GM23338 (cell line): ENCODE measurements around the gene SLC25A25. TPM values are rescaled to one million over a fixed set of nuclear protein-coding genes. Genes with fewer than 3 reads are reported as not detected.

Experiments used
- ATAC-seq: fragments of 200-7000 bp; cut with Tn5 transposase; 3 replicates; pipeline ENCODE4 v1.9.1; 2020
- DNase-seq: peaks from one replicate; pipeline ENCODE4 v3.0.0-alpha.2; 2015; ENCODE audit warnings: low spot score
- H2AFZ ChIP-seq: fragments of 200-600 bp; sonication (generic); 2 replicates; pipeline ENCODE4 v1.8.0; 2016; ENCODE audit warnings: antibody characterized with exemption, mild to moderate bottlenecking, moderate library complexity
- H3F3A ChIP-seq: fragments of 200-600 bp; sonication (generic); replicated peaks from 2 replicates; pipeline ENCODE4 v1.8.0; 2017; ENCODE audit warnings: antibody characterized with exemption, mixed run types, low read depth
- H3K27ac ChIP-seq: fragments of 200-600 bp; sonication (generic); 2 replicates; pipeline ENCODE4 v1.6.1; 2016; ENCODE audit warnings: low read depth
- H3K27me3 ChIP-seq: fragments of 200-600 bp; sonication (generic); 2 replicates; pipeline ENCODE4 v1.8.0; 2016; ENCODE audit warnings: mild to moderate bottlenecking, mixed run types, moderate library complexity; ENCODE audit not compliant: insufficient read depth
- H3K36me3 ChIP-seq: fragments of 200-600 bp; sonication (generic); 2 replicates; pipeline ENCODE4 v1.8.0; 2016; ENCODE audit warnings: mild to moderate bottlenecking; ENCODE audit not compliant: insufficient read depth
- H3K4me1 ChIP-seq: fragments of 200-600 bp; sonication (generic); 2 replicates; pipeline ENCODE4 v1.8.0; 2016; ENCODE audit warnings: mild to moderate bottlenecking, moderate library complexity; ENCODE audit not compliant: insufficient read depth
- H3K4me2 ChIP-seq: fragments of 200-600 bp; sonication (generic); 2 replicates; pipeline ENCODE4 v1.7.1; 2017; ENCODE audit warnings: mixed run types
- H3K4me3 ChIP-seq: fragments of 200-600 bp; sonication (generic); 2 replicates; pipeline ENCODE4 v1.6.1; 2016; ENCODE audit warnings: mixed run types
- H3K79me2 ChIP-seq: fragments of 200-600 bp; sonication (generic); replicated peaks from 2 replicates; pipeline ENCODE4 v1.8.0; 2017; ENCODE audit warnings: mild to moderate bottlenecking; ENCODE audit not compliant: insufficient read depth
- H3K9me2 ChIP-seq: fragments of 200-600 bp; sonication (generic); 2 replicates; pipeline ENCODE4 v1.8.0; 2017; ENCODE audit not compliant: insufficient read depth
- H4K20me1 ChIP-seq: fragments of 200-600 bp; sonication (generic); replicated peaks from 2 replicates; pipeline ENCODE4 v1.8.0; 2017; ENCODE audit warnings: mild to moderate bottlenecking; ENCODE audit not compliant: insufficient read depth
- H3K27ac Mint-ChIP-seq: 2 replicates; pipeline ENCODE4 v1.8.0; 2020; ENCODE audit warnings: inconsistent platforms, mild to moderate bottlenecking, moderate library complexity, mixed read lengths
- H3K27me3 Mint-ChIP-seq: 3 replicates; pipeline ENCODE4 v1.8.0; 2022; ENCODE audit warnings: low read depth, mild to moderate bottlenecking, moderate library complexity, mixed read lengths, inconsistent platforms; ENCODE audit not compliant: insufficient read depth, poor library complexity
- H3K36me3 Mint-ChIP-seq: 3 replicates; pipeline ENCODE4 v1.8.0; 2021; ENCODE audit warnings: low read depth, mild to moderate bottlenecking, inconsistent platforms, moderate library complexity, mixed read lengths
- H3K4me1 Mint-ChIP-seq: 3 replicates; pipeline ENCODE4 v1.8.0; 2020; ENCODE audit warnings: mild to moderate bottlenecking, inconsistent platforms, mixed read lengths
- H3K4me3 Mint-ChIP-seq: 3 replicates; pipeline ENCODE4 v1.8.0; 2021; ENCODE audit warnings: moderate library complexity, mild to moderate bottlenecking, inconsistent platforms, mixed read lengths
- H3K9me3 Mint-ChIP-seq: 3 replicates; pipeline ENCODE4 v1.8.0; 2020; ENCODE audit warnings: moderate library complexity, mild to moderate bottlenecking, inconsistent platforms, mixed read lengths
- CREB1 ChIP-seq: fragments of 250-450 bp; sonication (Bioruptor Pico); IDR thresholded peaks from 2 replicates; pipeline ENCODE4 v1.5.0; 2020; ENCODE audit warnings: low read depth, mild to moderate bottlenecking, moderate library complexity
- CTCF ChIP-seq, 2 experiments: fragments of 200-600 bp in 1 of 2; sonication (generic) in 1 of 2; conservative IDR thresholded peaks; 2 replicates each; pipeline versions ENCODE4 v1.5.1 to v1.6.1; 2016 to 2017; ENCODE audit warnings: antibody characterized with exemption in 2 of 2, low read depth in 2 of 2, mild to moderate bottlenecking in 2 of 2, moderate library complexity in 1 of 2
- EZH2 ChIP-seq: fragments of 200-600 bp; sonication (generic); IDR thresholded peaks from one replicate; pipeline ENCODE4 v1.8.0; 2017; ENCODE audit warnings: antibody characterized with exemption, mild to moderate bottlenecking, low read depth; ENCODE audit not compliant: unreplicated experiment
- EZH2phosphoT487 ChIP-seq: fragments of 200-600 bp; sonication (generic); IDR thresholded peaks from one replicate; pipeline ENCODE4 v1.8.1; 2018; ENCODE audit warnings: antibody characterized with exemption; ENCODE audit not compliant: unreplicated experiment
- JUNB ChIP-seq: IDR thresholded peaks from one replicate; pipeline ENCODE4 v1.6.1; 2016; ENCODE audit warnings: antibody characterized with exemption; ENCODE audit not compliant: unreplicated experiment
- NANOG ChIP-seq: IDR thresholded peaks from 2 replicates; pipeline ENCODE4 v1.6.1; 2016; ENCODE audit warnings: antibody characterized with exemption, borderline replicate concordance
- POLR2AphosphoS5 ChIP-seq: IDR thresholded peaks from 2 replicates; pipeline ENCODE4 v1.6.1; 2016; ENCODE audit warnings: antibody characterized with exemption, low read depth
- STAT1 ChIP-seq: IDR thresholded peaks from one replicate; pipeline ENCODE4 v1.6.1; 2016; ENCODE audit warnings: antibody characterized with exemption; ENCODE audit not compliant: unreplicated experiment
- ZNF114 ChIP-seq: fragments of 250-450 bp; sonication (Bioruptor Pico); IDR thresholded peaks from 2 replicates; pipeline ENCODE4 v1.5.0; 2020; ENCODE audit warnings: mild to moderate bottlenecking, moderate library complexity
- ZNF331 ChIP-seq: fragments of 250-450 bp; sonication (Bioruptor Pico); IDR thresholded peaks from 2 replicates; pipeline ENCODE4 v1.5.0; 2020; ENCODE audit warnings: low read depth, mild to moderate bottlenecking, moderate library complexity
- long read RNA-seq: library from polyadenylated mRNA; unstranded; transcript quantifications from one replicate; pipeline ENCODE4 v2.0.0, GENCODE V29; 2020; ENCODE audit not compliant: unreplicated experiment
- polyA plus RNA-seq: library from polyadenylated mRNA; unstranded; fragments of >200 nt; fragmentation: Nextera tagmentation; extraction: Ambion mirVana; gene quantifications from 2 replicates; pipeline ENCODE4 v1.2.1, GENCODE V29; 2016
- total RNA-seq: library from RNA; depleted of rRNA; stranded (reverse); fragments of >200 nt; shearing (Covaris generic); gene quantifications from 2 replicates; pipeline ENCODE4 v1.2.3, GENCODE V29; 2014; rRNA removed
- TF ChIP-seq, protein P1 (sequence below): fragments of 250-450 bp; sonication (Bioruptor Pico); IDR thresholded peaks from 2 replicates; pipeline ENCODE4 v1.5.0; 2020; ENCODE audit warnings: mild to moderate bottlenecking, moderate library complexity
- TF ChIP-seq, protein P2 (sequence below): IDR thresholded peaks from one replicate; pipeline ENCODE4 v1.6.1; 2018; ENCODE audit warnings: antibody characterized with exemption; ENCODE audit not compliant: unreplicated experiment
- TF ChIP-seq, protein P3 (sequence below): IDR thresholded peaks from 2 replicates; pipeline ENCODE4 v1.6.1; 2016; ENCODE audit warnings: antibody characterized with exemption

SLC25A25 gene
- total RNA-seq (21.2 and 27.0 TPM in 2 replicates), polyA plus RNA-seq (6.1 and 7.1 TPM in 2 replicates)
- long read RNA-seq, partial matches to known transcripts = 0 of 4 reads
- long read RNA-seq, other reads (novel, unspliced or antisense) = 3 of 4 reads

- H4K20me1 ChIP-seq = 0 out of 2 replicates have a peak, but pooled peaks cover 5% of the 10 kb centered on the region
- peaks cover 5% of the 10 kb centered on the region; the same call in 1 of the 2 replicates for H3K9me2 ChIP-seq
- H2AFZ ChIP-seq = no peak within 1 kb of the TSS
- H3K27ac ChIP-seq = peak within 1 kb of the TSS; percentile 96
- Mint-ChIP-seq H3K4me3 (peak within 1 kb of the TSS; percentile 84), H3K27me3 (peaks cover 7% of the 10 kb centered on the region), H3K36me3 (no peaks in the 10 kb centered on the region), H3K4me1 (peaks cover 36% of the 10 kb centered on the region), H3K27ac (no peak within 1 kb of the TSS), H3K9me3 (no peaks in the 10 kb centered on the region)
- peak within 1 kb of the TSS; percentile 87 for H3K4me3 ChIP-seq
- H3K36me3 ChIP-seq = no peaks in the 10 kb centered on the region
- peaks cover 19% of the 10 kb centered on the region for H3K4me1 ChIP-seq
- H3K27me3 ChIP-seq = no peaks in the 10 kb centered on the region
- peak; percentile 74 for ATAC-seq
- peaks cover 50% of the 10 kb centered on the region for H3K79me2 ChIP-seq
- H3F3A ChIP-seq = peaks cover 7% of the 10 kb centered on the region; the same call in 1 of the 2 replicates
- peak; percentile 100 for DNase-seq
- TF ChIP-seq EZH2phosphoT487 = no peak
- TF ChIP-seq, protein P1, sequence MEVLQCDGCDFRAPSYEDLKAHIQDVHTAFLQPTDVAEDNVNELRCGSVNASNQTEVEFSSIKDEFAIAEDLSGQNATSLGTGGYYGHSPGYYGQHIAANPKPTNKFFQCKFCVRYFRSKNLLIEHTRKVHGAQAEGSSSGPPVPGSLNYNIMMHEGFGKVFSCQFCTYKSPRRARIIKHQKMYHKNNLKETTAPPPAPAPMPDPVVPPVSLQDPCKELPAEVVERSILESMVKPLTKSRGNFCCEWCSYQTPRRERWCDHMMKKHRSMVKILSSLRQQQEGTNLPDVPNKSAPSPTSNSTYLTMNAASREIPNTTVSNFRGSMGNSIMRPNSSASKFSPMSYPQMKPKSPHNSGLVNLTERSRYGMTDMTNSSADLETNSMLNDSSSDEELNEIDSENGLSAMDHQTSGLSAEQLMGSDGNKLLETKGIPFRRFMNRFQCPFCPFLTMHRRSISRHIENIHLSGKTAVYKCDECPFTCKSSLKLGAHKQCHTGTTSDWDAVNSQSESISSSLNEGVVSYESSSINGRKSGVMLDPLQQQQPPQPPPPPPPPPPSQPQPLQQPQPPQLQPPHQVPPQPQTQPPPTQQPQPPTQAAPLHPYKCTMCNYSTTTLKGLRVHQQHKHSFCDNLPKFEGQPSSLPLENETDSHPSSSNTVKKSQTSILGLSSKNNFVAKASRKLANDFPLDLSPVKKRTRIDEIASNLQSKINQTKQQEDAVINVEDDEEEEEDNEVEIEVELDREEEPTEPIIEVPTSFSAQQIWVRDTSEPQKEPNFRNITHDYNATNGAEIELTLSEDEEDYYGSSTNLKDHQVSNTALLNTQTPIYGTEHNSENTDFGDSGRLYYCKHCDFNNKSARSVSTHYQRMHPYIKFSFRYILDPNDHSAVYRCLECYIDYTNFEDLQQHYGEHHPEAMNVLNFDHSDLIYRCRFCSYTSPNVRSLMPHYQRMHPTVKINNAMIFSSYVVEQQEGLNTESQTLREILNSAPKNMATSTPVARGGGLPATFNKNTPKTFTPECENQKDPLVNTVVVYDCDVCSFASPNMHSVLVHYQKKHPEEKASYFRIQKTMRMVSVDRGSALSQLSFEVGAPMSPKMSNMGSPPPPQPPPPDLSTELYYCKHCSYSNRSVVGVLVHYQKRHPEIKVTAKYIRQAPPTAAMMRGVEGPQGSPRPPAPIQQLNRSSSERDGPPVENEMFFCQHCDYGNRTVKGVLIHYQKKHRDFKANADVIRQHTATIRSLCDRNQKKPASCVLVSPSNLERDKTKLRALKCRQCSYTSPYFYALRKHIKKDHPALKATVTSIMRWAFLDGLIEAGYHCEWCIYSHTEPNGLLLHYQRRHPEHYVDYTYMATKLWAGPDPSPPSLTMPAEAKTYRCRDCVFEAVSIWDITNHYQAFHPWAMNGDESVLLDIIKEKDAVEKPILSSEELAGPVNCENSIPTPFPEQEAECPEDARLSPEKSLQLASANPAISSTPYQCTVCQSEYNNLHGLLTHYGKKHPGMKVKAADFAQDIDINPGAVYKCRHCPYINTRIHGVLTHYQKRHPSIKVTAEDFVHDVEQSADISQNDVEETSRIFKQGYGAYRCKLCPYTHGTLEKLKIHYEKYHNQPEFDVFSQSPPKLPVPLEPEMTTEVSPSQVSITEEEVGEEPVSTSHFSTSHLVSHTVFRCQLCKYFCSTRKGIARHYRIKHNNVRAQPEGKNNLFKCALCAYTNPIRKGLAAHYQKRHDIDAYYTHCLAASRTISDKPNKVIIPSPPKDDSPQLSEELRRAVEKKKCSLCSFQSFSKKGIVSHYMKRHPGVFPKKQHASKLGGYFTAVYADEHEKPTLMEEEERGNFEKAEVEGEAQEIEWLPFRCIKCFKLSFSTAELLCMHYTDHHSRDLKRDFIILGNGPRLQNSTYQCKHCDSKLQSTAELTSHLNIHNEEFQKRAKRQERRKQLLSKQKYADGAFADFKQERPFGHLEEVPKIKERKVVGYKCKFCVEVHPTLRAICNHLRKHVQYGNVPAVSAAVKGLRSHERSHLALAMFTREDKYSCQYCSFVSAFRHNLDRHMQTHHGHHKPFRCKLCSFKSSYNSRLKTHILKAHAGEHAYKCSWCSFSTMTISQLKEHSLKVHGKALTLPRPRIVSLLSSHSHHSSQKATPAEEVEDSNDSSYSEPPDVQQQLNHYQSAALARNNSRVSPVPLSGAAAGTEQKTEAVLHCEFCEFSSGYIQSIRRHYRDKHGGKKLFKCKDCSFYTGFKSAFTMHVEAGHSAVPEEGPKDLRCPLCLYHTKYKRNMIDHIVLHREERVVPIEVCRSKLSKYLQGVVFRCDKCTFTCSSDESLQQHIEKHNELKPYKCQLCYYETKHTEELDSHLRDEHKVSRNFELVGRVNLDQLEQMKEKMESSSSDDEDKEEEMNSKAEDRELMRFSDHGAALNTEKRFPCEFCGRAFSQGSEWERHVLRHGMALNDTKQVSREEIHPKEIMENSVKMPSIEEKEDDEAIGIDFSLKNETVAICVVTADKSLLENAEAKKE (CRISPR knock-in tag) = no peak
- no peak for TF ChIP-seq JUNB
- TF ChIP-seq ZNF114 = no peak
- peak; percentile 50; the same call in 1 of the 2 replicates for TF ChIP-seq CREB1 (CRISPR knock-in tag)
- no peak for TF ChIP-seq CTCF (conservative IDR thresholded peaks at IDR 0.05; ENCODE audit: low read depth in 2 of 2)
- TF ChIP-seq NANOG = no peak
- TF ChIP-seq, protein P2, sequence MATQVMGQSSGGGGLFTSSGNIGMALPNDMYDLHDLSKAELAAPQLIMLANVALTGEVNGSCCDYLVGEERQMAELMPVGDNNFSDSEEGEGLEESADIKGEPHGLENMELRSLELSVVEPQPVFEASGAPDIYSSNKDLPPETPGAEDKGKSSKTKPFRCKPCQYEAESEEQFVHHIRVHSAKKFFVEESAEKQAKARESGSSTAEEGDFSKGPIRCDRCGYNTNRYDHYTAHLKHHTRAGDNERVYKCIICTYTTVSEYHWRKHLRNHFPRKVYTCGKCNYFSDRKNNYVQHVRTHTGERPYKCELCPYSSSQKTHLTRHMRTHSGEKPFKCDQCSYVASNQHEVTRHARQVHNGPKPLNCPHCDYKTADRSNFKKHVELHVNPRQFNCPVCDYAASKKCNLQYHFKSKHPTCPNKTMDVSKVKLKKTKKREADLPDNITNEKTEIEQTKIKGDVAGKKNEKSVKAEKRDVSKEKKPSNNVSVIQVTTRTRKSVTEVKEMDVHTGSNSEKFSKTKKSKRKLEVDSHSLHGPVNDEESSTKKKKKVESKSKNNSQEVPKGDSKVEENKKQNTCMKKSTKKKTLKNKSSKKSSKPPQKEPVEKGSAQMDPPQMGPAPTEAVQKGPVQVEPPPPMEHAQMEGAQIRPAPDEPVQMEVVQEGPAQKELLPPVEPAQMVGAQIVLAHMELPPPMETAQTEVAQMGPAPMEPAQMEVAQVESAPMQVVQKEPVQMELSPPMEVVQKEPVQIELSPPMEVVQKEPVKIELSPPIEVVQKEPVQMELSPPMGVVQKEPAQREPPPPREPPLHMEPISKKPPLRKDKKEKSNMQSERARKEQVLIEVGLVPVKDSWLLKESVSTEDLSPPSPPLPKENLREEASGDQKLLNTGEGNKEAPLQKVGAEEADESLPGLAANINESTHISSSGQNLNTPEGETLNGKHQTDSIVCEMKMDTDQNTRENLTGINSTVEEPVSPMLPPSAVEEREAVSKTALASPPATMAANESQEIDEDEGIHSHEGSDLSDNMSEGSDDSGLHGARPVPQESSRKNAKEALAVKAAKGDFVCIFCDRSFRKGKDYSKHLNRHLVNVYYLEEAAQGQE = no peak
- TF ChIP-seq STAT1 = no peak
- TF ChIP-seq EZH2 = no peak
- TF ChIP-seq, protein P3, sequence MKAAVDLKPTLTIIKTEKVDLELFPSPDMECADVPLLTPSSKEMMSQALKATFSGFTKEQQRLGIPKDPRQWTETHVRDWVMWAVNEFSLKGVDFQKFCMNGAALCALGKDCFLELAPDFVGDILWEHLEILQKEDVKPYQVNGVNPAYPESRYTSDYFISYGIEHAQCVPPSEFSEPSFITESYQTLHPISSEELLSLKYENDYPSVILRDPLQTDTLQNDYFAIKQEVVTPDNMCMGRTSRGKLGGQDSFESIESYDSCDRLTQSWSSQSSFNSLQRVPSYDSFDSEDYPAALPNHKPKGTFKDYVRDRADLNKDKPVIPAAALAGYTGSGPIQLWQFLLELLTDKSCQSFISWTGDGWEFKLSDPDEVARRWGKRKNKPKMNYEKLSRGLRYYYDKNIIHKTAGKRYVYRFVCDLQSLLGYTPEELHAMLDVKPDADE = no peak
- peak; percentile 57; the same call in 1 of the 2 replicates for TF ChIP-seq POLR2AphosphoS5
- no peak for TF ChIP-seq ZNF331 (CRISPR knock-in tag)
- peak within 1 kb of the TSS; percentile 92 for H3K4me2 ChIP-seq
Measured at GRCh38 chr9:128067645-128068385, at the start of gene SLC25A25. SLC25A25 (plus strand) TSS chr9:128068232; CDS start chr9:128068320, 88 bp downstream.
